ENCODE measurements around the gene AMER2. TPM values are rescaled to one million over a fixed set of nuclear protein-coding genes. Genes with fewer than 3 reads are reported as not detected.

The AMER2 gene
- total and polyA plus RNA-seq, 11 donors, result not detected

GRCh38 chr13:25135896-25136295 is 36.2 kb downstream of the AMER2 start:
- H3K27me3 ChIP-seq, result peaks cover 0 to 39% (median 6%) of the 10 kb centered on the region in 9 donors
- H3K9me3 ChIP-seq, result peaks cover 0 to 13% (median 0%) of the 10 kb centered on the region in 12 donors
- WGBS, 4 donors, result 85 to 89% (median 86%) methylated on average over 4 of the region's 4 CpGs
- no peak for ATAC-seq
- H3K4me1 ChIP-seq, result no peaks in the 10 kb centered on the region
- no peak overlapping the region for H3K4me3 ChIP-seq
- no peaks in the 10 kb centered on the region for H3K36me3 ChIP-seq
- no peak overlapping the region for H3K27ac ChIP-seq
- TF ChIP-seq POLR2A (IDR thresholded peaks at IDR 0.05) (no peak), CTCF (IDR thresholded peaks at IDR 0.05) (no peak)
- intact Hi-C loops (cut with DNase I), result no loop called here
- DNase-seq, result no peak

GRCh38 chr13:25132751-25133390 is 39.2 kb downstream of the AMER2 start:
- no peak overlapping the region for H3K27ac ChIP-seq
- no peak for DNase-seq
- TF ChIP-seq CTCF (IDR thresholded peaks at IDR 0.05), result no peak
- no peak for TF ChIP-seq POLR2A (IDR thresholded peaks at IDR 0.05)
- H3K4me1 ChIP-seq, result no peaks in the 10 kb centered on the region
- WGBS, 4 donors, result 58 to 62% (median 62%) methylated on average over 5 of the region's 5 CpGs
- no peak for ATAC-seq
- intact Hi-C loops (cut with DNase I), result no loop called here
- H3K9me3 ChIP-seq, result peaks cover 0 to 13% (median 0%) of the 10 kb centered on the region in 12 donors
- H3K27me3 ChIP-seq, result peaks cover 0 to 31% (median 6%) of the 10 kb centered on the region in 9 donors
- no peak overlapping the region for H3K4me3 ChIP-seq
- no peaks in the 10 kb centered on the region for H3K36me3 ChIP-seq

GRCh38 chr13:25131881-25132420 is 40.1 kb downstream of the AMER2 start:
- WGBS, 4 donors, result 55 to 66% (median 62%) methylated on average over 6 of the region's 6 CpGs
- ATAC-seq, result no peak
- Histone ChIP-seq H3K27me3 (peaks cover 0 to 22% (median 5%) of the 10 kb centered on the region in 9 donors), H3K36me3 (no peaks in the 10 kb centered on the region), H3K4me3 (no peak overlapping the region), H3K27ac (no peak overlapping the region), H3K9me3 (peaks cover 0 to 17% (median 0%) of the 10 kb centered on the region in 12 donors), H3K4me1 (no peaks in the 10 kb centered on the region)
- no peak for TF ChIP-seq POLR2A (IDR thresholded peaks at IDR 0.05)
- TF ChIP-seq CTCF (IDR thresholded peaks at IDR 0.05), result no peak
- DNase-seq, result no peak
- intact Hi-C loops (cut with DNase I), result no loop called here

- Histone ChIP-seq H3K9me3 (peaks cover 0 to 19% (median under 1%) of the 10 kb centered on the region in 12 donors), H3K4me3 (no peak overlapping the region), H3K4me1 (no peaks in the 10 kb centered on the region), H3K27me3 (peaks cover 0 to 12% (median 4%) of the 10 kb centered on the region in 9 donors), H3K36me3 (no peaks in the 10 kb centered on the region), H3K27ac (no peak overlapping the region)
- ATAC-seq (no peak), DNase-seq (no peak)
- WGBS, 4 donors, result 23 to 49% (median 42%) methylated on average over 3 of the region's 3 CpGs
- TF ChIP-seq CTCF (IDR thresholded peaks at IDR 0.05) (no peak), POLR2A (IDR thresholded peaks at IDR 0.05) (no peak)
- intact Hi-C loops (cut with DNase I), result no loop called here
These were observed 41.1 kb downstream of the AMER2 start for GRCh38 chr13:25130944-25131343.

All from heart left ventricle (tissue), 16 donors.